Activated CD4-positive, alpha-beta T cell treated with anti-CD3 and anti-CD28 coated beads, Interleukin-2, amount 10 ng/mL, durations not matched to agents 7 days and 5 days (primary cell): Measurements from ENCODE around the gene AADACL3. TPM values are rescaled to one million over a fixed set of nuclear protein-coding genes. Genes with fewer than 3 reads are reported as not detected.

Experiments used
- CTCF ChIA-PET: fragments of 350-600 bp; sonication (Branson Sonifier 250); formaldehyde crosslinking; loops from one replicate; lab custom pipeline; 2021; ENCODE audit warnings: antibody characterized with exemption; lab: Charles Lee
- POLR2A ChIA-PET: fragments of 350-600 bp; sonication (Branson Sonifier 250); formaldehyde crosslinking; loops from one replicate; lab custom pipeline; 2021; ENCODE audit warnings: antibody characterized with exemption; lab: Charles Lee
- DNase-seq: peaks from one replicate; pipeline ENCODE4 v3.0.0-alpha.2; 2020
- H3K27ac Mint-ChIP-seq: one replicate; pipeline ENCODE4 v1.8.0; 2021; ENCODE audit warnings: mild to moderate bottlenecking, moderate library complexity, mixed read lengths
- H3K27me3 Mint-ChIP-seq: one replicate; pipeline ENCODE4 v1.8.0; 2021; ENCODE audit warnings: mixed read lengths
- H3K36me3 Mint-ChIP-seq: one replicate; pipeline ENCODE4 v1.8.0; 2021; ENCODE audit warnings: low read depth, mixed read lengths
- H3K4me1 Mint-ChIP-seq: one replicate; pipeline ENCODE4 v1.8.0; 2021; ENCODE audit warnings: mixed read lengths
- H3K4me3 Mint-ChIP-seq: one replicate; pipeline ENCODE4 v1.8.0; 2021; ENCODE audit warnings: mild to moderate bottlenecking, moderate library complexity, mixed read lengths
- H3K9me3 Mint-ChIP-seq: one replicate; pipeline ENCODE4 v1.8.0; 2021; ENCODE audit warnings: mixed read lengths
- total RNA-seq, 2 experiments: library from RNA; stranded (reverse); gene quantifications; one replicate each; pipeline ENCODE4 v1.2.3, GENCODE V29; 2021

AADACL3 gene
- total RNA-seq, 2 experiments from 2014 or later: not detected

DNA sequence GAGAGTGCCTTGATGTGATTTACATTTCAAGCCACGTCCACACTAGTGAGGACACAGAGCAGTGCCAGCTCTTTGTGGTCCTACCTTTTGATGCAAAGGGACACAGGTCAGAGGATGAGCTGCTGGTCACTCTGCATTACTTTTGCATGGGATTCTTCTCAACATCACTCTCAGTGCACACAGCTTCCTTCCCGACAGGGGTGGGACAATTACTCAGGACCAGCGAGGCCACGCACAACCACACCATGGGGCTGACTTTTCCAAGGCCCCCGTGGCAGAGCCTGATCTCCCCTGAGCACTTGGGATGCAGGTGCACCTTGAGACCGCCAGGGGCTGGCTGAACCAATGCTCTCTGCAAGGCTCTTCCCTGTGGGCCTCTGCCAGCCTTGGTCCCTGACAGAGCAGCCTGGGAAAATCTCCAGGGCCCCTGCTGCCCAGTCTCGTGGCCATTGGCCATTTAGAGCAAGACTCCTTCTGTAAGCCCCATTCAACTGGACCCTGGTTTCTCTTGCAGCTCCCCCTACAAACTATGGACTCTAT, 44.4 kb downstream of the AADACL3 start:
- no peaks in the 10 kb centered on the region for H3K36me3 Mint-ChIP-seq
- no peak for DNase-seq
- CTCF ChIA-PET: no interaction called here
- peaks cover 4% of the 10 kb centered on the region for H3K27me3 Mint-ChIP-seq
- no peak overlapping the region for H3K27ac Mint-ChIP-seq
- no peaks in the 10 kb centered on the region for H3K9me3 Mint-ChIP-seq
- H3K4me3 Mint-ChIP-seq: no peak overlapping the region
- POLR2A ChIA-PET: no interaction called here
- H3K4me1 Mint-ChIP-seq: no peaks in the 10 kb centered on the region

DNA sequence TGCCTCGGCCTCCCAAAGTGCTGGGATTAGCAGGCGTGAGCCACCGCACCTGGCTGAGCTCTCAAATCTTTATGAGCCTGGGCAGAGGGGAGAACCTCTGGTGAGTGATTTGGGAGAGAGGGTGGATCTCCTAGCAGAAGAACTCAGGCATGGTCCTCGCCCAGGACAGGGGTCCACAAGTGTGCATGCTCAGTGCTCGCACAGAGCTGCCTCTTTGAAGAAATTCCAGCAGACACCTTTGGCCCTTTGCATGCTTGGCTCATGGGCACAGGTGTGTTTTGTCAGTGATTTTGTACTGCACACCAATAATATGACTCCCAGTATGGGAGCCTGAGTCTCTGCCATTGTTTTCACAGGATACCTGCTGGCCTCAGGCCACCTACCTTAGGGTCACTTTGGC, 45.9 kb downstream of the AADACL3 start:
- DNase-seq: no peak
- Mint-ChIP-seq H3K27ac (no peak overlapping the region), H3K4me3 (no peak overlapping the region), H3K9me3 (no peaks in the 10 kb centered on the region), H3K36me3 (no peaks in the 10 kb centered on the region), H3K27me3 (peaks cover 7% of the 10 kb centered on the region), H3K4me1 (no peaks in the 10 kb centered on the region)
- ChIA-PET POLR2A (no interaction called here), CTCF (no interaction called here)

DNA sequence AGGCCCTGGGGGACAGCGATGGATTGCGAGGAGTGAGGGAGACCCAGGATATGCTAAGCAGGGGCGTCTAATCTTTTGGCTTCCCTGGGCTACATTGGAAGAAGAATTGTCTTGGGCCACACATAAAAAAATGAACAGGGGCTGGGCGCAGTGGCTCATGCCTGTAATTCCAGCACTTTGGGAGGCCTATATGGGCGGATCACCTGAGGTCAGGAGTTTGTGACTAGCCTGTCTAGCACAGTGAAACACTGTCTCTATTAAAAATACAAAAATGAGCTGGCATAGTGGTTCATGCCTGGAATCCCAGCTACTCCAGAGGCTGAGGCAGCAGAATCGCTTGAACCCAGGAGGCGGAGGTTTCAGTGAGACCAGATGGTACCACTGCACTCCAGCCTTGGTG, 46.9 kb downstream of the AADACL3 start:
- POLR2A ChIA-PET: no interaction called here
- no peak overlapping the region for H3K27ac Mint-ChIP-seq
- H3K9me3 Mint-ChIP-seq: no peaks in the 10 kb centered on the region
- no peaks in the 10 kb centered on the region for H3K4me1 Mint-ChIP-seq
- H3K4me3 Mint-ChIP-seq: no peak overlapping the region
- peaks cover 11% of the 10 kb centered on the region for H3K27me3 Mint-ChIP-seq
- no peak for DNase-seq
- H3K36me3 Mint-ChIP-seq: no peaks in the 10 kb centered on the region
- CTCF ChIA-PET: interaction anchor here (1.0 kb wide), 1 partner anchor 12 kb away, joined by 3 read pairs; no protein-coding TSS in a partner anchor

DNA sequence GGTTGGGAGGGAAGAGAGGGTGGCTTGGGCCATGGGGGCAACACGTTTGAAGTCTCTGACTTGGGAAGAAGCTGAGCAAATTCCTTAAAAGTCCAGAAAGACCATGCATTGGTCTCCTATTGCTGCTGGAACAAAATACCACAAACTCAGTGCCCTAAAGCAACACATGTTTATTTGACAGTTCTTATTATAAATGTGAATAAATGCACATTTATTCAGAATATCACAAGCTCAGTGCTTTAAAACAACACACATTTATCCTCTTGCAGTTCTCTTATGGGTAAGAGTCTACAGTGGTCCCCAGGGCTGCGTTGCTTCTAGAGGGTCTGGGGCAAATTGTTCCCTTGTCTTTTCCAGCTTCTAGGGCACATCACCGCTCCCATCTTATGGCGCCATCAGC, 47.6 kb downstream of the AADACL3 start:
- no peaks in the 10 kb centered on the region for H3K4me1 Mint-ChIP-seq

DNA sequence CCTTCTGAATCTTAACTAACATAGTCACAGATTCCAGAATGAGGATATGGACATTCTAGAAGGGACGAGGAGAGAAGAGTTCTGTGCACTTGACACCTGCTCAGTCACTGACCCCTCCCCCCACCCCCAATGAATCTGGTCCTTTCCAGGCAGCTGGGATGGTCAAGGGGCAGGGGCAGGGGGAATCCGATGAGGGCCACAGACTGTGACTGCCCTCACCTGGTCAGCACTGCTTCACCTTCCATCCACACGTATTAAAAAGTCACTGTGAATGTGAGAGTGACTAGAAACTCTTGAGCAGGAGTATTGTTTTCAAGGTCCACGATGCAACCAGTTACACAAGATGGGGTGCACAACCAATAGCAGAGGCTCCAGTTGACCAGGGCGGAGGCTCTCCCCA, 48.1 kb downstream of the AADACL3 start:
- no peak for DNase-seq
- H3K4me3 Mint-ChIP-seq: no peak overlapping the region
- ChIA-PET CTCF (no interaction called here), POLR2A (no interaction called here)
- H3K4me1 Mint-ChIP-seq: no peaks in the 10 kb centered on the region
- H3K9me3 Mint-ChIP-seq: no peaks in the 10 kb centered on the region
- H3K27ac Mint-ChIP-seq: no peak overlapping the region
- no peaks in the 10 kb centered on the region for H3K36me3 Mint-ChIP-seq
- peaks cover 14% of the 10 kb centered on the region for H3K27me3 Mint-ChIP-seq

More for the DNA sequence above, 47.6 kb downstream of the AADACL3 start:
- DNase-seq: no peak
- no peaks in the 10 kb centered on the region for H3K9me3 Mint-ChIP-seq
- H3K4me3 Mint-ChIP-seq: no peak overlapping the region
- POLR2A ChIA-PET: no interaction called here
- H3K27me3 Mint-ChIP-seq: peaks cover 14% of the 10 kb centered on the region
- no peak overlapping the region for H3K27ac Mint-ChIP-seq
- CTCF ChIA-PET: interaction anchor here (1.0 kb wide), 1 partner anchor 11 kb away, joined by 3 read pairs; no protein-coding TSS in a partner anchor
- H3K36me3 Mint-ChIP-seq: no peaks in the 10 kb centered on the region

DNA sequence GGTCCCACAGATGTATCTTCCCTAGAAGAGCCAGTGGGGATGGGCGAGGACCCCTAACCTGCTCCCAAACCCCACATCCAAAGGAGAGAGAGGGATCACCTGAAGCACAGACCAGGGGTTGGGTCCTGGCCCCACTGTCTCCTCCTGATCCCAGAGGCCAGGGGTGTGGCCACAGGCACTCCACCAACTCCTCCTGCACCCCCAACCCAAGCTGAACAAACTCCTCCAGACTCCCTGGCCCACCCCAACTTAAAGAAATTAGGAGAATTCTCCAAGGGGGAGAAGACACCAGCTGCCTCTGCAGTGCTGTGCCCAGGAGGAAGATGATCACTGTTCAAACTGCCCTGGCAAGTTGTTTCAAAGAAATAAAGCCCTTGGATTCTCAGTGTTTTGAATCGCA, 53.1 kb downstream of the AADACL3 start:
- POLR2A ChIA-PET: no interaction called here
- Mint-ChIP-seq H3K36me3 (no peaks in the 10 kb centered on the region), H3K4me1 (no peaks in the 10 kb centered on the region), H3K4me3 (no peak overlapping the region), H3K9me3 (no peaks in the 10 kb centered on the region), H3K27me3 (peaks cover 20% of the 10 kb centered on the region), H3K27ac (no peak overlapping the region)
- no peak for DNase-seq
- CTCF ChIA-PET: no interaction called here

DNA sequence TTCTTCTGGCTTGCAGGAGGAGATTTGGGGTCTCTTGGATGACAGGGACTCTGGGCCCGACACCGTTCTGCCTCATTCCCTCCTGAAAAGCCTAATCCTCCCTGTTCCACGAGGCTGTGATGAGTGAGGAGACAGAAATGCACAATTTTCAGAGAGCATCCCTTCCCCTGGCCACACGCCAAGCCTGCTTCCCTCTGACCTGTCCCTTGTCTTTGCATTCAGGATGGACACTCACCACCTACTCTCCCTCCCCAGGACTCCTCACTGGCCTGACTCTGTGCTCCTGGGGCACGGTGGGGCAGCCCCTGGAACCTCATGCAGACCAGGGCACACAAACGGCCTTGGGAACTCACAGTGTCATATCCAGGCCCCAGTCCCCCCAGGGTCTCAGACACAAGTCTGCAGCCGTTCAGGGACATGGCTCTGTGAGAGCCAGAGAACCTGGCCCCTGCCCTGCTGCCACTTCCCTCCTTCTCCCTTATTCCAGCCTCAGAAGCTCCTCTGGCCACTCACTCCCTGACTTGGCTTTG, 54.1 kb downstream of the AADACL3 start:
- no peak overlapping the region for H3K27ac Mint-ChIP-seq
- no peak overlapping the region for H3K4me3 Mint-ChIP-seq
- DNase-seq: no peak
- H3K9me3 Mint-ChIP-seq: no peaks in the 10 kb centered on the region
- no peaks in the 10 kb centered on the region for H3K4me1 Mint-ChIP-seq
- peaks cover 20% of the 10 kb centered on the region for H3K27me3 Mint-ChIP-seq
- ChIA-PET POLR2A (no interaction called here), CTCF (no interaction called here)
- no peaks in the 10 kb centered on the region for H3K36me3 Mint-ChIP-seq

DNA sequence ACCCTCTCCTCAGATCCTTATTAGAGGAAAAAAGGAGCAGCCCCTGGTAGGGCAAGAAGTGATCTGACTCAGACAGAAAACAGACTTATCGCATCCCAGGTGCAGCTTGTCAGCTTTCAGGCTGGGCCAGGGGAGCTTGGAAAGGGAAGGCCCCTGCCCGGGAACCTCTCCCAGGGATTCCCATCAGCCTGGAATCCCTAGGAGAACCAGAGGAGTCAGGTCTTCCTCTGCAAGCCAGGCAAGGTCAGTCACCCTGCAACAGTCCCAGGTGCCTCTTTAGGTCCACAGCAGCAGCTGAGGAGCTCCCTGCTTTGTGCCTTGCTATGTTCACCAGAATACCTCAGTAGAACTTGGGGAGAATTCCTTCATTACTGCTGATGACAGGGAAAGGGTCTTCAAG, 54.7 kb downstream of the AADACL3 start:
- Mint-ChIP-seq H3K4me1 (no peaks in the 10 kb centered on the region), H3K4me3 (no peak overlapping the region), H3K27ac (no peak overlapping the region), H3K36me3 (no peaks in the 10 kb centered on the region), H3K9me3 (no peaks in the 10 kb centered on the region), H3K27me3 (peaks cover 18% of the 10 kb centered on the region)
- POLR2A ChIA-PET: no interaction called here
- CTCF ChIA-PET: no interaction called here
- DNase-seq: no peak

DNA sequence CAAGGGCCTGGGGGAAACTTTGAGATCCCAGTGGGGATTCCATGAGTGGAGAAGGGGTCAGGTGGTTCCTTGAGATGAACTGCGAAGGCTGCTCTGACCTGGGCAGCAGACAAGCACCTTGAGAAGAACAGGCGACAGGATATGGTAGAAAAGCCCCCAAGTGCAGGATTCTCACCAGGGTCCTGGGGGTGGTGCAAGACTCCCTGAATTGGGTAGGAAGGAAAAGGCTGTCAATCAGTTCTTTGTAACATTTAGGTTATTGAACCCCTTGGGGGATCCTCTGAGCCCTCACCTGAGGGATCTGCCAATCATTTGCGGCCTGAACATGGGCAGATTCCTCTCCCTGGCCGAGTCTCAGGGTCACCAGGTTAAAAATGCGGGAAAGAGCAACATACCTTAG, 55.3 kb downstream of the AADACL3 start:
- no peak overlapping the region for H3K4me3 Mint-ChIP-seq
- CTCF ChIA-PET: no interaction called here
- H3K27me3 Mint-ChIP-seq: peaks cover 17% of the 10 kb centered on the region
- H3K4me1 Mint-ChIP-seq: no peaks in the 10 kb centered on the region
- no peak overlapping the region for H3K27ac Mint-ChIP-seq
- H3K9me3 Mint-ChIP-seq: no peaks in the 10 kb centered on the region
- no peaks in the 10 kb centered on the region for H3K36me3 Mint-ChIP-seq
- POLR2A ChIA-PET: no interaction called here
- no peak for DNase-seq

DNA sequence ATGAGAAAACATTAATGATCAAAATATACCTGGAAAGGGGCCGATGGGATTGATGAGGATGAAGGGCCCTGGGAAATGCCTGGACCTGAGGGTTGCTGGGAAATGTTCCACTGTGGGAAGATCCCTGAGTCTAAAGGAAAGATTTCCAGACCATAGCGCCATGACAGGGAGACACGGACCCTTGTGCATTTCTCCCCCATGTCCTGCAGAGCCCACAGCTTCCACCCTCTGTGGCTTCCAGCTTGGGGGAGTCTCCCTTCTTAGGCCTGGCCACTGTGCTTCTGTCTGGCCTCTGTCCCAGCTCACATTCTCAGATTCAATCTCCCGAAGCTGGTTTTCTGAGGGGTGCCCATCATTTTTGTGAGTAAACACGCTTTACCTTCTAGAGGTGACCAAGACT, 56.6 kb downstream of the AADACL3 start:
- H3K27ac Mint-ChIP-seq: no peak overlapping the region
- H3K4me3 Mint-ChIP-seq: no peak overlapping the region
- peaks cover 10% of the 10 kb centered on the region for H3K27me3 Mint-ChIP-seq
- no peaks in the 10 kb centered on the region for H3K36me3 Mint-ChIP-seq
- H3K9me3 Mint-ChIP-seq: no peaks in the 10 kb centered on the region
- H3K4me1 Mint-ChIP-seq: no peaks in the 10 kb centered on the region
- ChIA-PET POLR2A (no interaction called here), CTCF (no interaction called here)
- DNase-seq: no peak

DNA sequence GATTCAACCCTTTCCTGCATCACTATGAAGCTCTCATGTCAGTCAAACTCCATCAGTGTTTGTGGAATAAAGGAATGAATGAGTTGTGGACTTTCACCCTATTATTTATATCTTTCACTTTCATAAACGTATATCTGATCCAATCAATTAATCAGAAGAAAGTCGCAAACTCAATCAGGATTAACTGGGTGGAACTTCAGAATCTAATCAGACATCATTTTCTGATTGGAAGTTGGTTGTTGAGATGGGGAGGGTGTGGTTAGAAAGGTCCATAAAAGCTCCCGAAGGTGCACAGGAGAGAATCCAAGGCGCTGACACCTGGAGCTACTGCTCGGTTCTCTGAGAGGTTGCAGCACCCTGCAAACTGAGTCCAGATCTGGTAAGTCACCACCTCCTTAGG, 57.5 kb downstream of the AADACL3 start, which contains the start of gene PRAMEF12:
PRAMEF12 (plus strand) TSS at position 301 of the 400 bp plus-strand sequence. CDS start 1,130 bp downstream, outside the sequence.
- H3K27ac Mint-ChIP-seq: no peak within 1 kb of the TSS
- POLR2A ChIA-PET: no interaction called here
- CTCF ChIA-PET: no interaction called here
- H3K4me3 Mint-ChIP-seq: no peak within 1 kb of the TSS
- DNase-seq: no peak
- peaks cover 6% of the 10 kb centered on the region for H3K27me3 Mint-ChIP-seq
- H3K4me1 Mint-ChIP-seq: no peaks in the 10 kb centered on the region
- H3K36me3 Mint-ChIP-seq: no peaks in the 10 kb centered on the region
- H3K9me3 Mint-ChIP-seq: no peaks in the 10 kb centered on the region

DNA sequence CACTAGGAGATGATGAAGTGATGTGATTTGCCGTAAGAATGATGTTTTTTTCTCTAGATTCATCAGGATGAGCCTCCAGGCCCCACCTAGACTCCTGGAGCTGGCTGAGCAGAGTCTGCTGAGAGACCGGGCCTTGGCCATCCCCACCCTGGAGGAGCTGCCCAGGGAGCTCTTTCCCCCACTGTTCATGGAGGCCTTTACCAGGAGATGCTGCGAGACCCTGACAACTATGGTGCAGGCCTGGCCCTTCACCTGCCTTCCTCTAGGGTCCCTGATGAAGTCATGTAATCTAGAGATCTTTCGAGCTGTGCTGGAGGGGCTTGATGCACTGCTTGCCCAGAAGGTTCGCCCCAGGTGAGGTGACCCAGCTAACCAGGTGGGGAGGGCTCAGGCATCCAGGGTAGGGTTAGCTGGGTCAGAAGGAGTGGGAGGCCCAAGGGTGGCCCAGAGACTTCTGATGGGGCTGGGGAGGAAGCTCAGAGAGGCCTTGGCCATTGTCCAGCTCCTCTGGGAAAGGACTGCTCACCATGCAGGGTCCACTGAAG, 59.0 kb downstream of the AADACL3 start:
- ChIA-PET CTCF (interaction anchor here (1.3 kb wide), 1 partner anchor 12 kb away, joined by 3 read pairs; no protein-coding TSS in a partner anchor), POLR2A (no interaction called here)
- Mint-ChIP-seq H3K4me3 (no peak overlapping the region), H3K36me3 (no peaks in the 10 kb centered on the region), H3K4me1 (no peaks in the 10 kb centered on the region), H3K27me3 (peaks cover 3% of the 10 kb centered on the region), H3K27ac (no peak overlapping the region), H3K9me3 (no peaks in the 10 kb centered on the region)
- no peak for DNase-seq

DNA sequence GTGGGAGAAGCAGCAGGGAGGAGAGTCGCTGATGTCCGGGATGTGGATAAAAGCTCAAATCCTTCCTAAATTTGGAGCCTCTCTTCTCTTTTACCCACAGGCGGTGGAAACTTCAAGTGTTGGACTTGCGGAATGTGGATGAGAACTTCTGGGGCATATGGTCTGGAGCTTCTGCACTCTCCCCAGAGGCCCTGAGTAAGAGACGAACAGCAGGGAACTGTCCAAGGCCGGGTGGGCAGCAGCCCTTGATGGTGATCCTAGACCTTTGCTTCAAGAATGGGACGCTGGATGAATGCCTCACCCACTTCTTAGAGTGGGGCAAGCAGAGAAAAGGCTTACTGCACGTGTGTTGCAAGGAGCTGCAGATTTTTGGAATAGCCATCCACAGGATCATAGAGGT, 59.5 kb downstream of the AADACL3 start:
- ChIA-PET POLR2A (no interaction called here), CTCF (interaction anchor here (1.3 kb wide), 1 partner anchor 12 kb away, joined by 3 read pairs; no protein-coding TSS in a partner anchor)
- no peaks in the 10 kb centered on the region for H3K4me1 Mint-ChIP-seq
- H3K27ac Mint-ChIP-seq: no peak overlapping the region
- H3K27me3 Mint-ChIP-seq: peaks cover 3% of the 10 kb centered on the region
- H3K9me3 Mint-ChIP-seq: no peaks in the 10 kb centered on the region
- no peaks in the 10 kb centered on the region for H3K36me3 Mint-ChIP-seq
- no peak for DNase-seq
- H3K4me3 Mint-ChIP-seq: no peak overlapping the region
